OCI-LY1 (cell line): Measurements from ENCODE around the gene TPM1.

Source experiments
- H2AFZ ChIP-seq: fragments of 200-600 bp; sonication (generic), shearing (Covaris generic); 2 replicates; pipeline ENCODE4 v1.6.0; 2014; ENCODE audit warnings: antibody characterized with exemption, mild to moderate bottlenecking, low read length
- H3F3A ChIP-seq: fragments of 200-600 bp; sonication (generic), shearing (Covaris generic); 2 replicates; pipeline ENCODE4 v1.6.0; 2014; ENCODE audit warnings: mild to moderate bottlenecking, antibody characterized with exemption, low read length, moderate library complexity; ENCODE audit not compliant: insufficient read depth
- H3K27ac ChIP-seq: fragments of 200-600 bp; sonication (generic); 2 replicates; pipeline ENCODE4 v1.5.1; 2014; ENCODE audit warnings: low read length, mixed run types, mild to moderate bottlenecking, low read depth; ENCODE audit not compliant: poor library complexity, severe bottlenecking
- H3K27me3 ChIP-seq: fragments of 200-600 bp; sonication (generic); 2 replicates; pipeline ENCODE4 v1.6.0; 2014; ENCODE audit warnings: antibody characterized with exemption, mild to moderate bottlenecking, low read length, moderate library complexity; ENCODE audit not compliant: insufficient read depth
- H3K36me3 ChIP-seq: fragments of 200-600 bp; sonication (generic); 2 replicates; pipeline ENCODE4 v1.6.1; 2014; ENCODE audit warnings: mild to moderate bottlenecking, antibody characterized with exemption, low read length, moderate library complexity, mixed read lengths; ENCODE audit not compliant: insufficient read depth
- H3K4me1 ChIP-seq: fragments of 200-600 bp; sonication (generic); 2 replicates; pipeline ENCODE4 v1.5.1; 2014; ENCODE audit warnings: mild to moderate bottlenecking, low read length, moderate library complexity; ENCODE audit not compliant: insufficient read depth, severe bottlenecking
- H3K4me2 ChIP-seq: fragments of 200-600 bp; sonication (generic), shearing (Covaris generic); 2 replicates; pipeline ENCODE4 v1.6.1; 2014; ENCODE audit warnings: low read length
- H3K4me3 ChIP-seq: fragments of 200-600 bp; sonication (generic); 2 replicates; pipeline ENCODE4 v1.5.1; 2014; ENCODE audit warnings: low read length, low read depth, mild to moderate bottlenecking, mixed read lengths; ENCODE audit not compliant: poor library complexity, severe bottlenecking
- H3K79me2 ChIP-seq: fragments of 200-600 bp; shearing (Covaris generic); 2 replicates; pipeline ENCODE4 v1.6.1; 2016; ENCODE audit warnings: mixed run types, low read length, mixed read lengths; ENCODE audit not compliant: insufficient read depth
- H3K9ac ChIP-seq: fragments of 200-600 bp; sonication (generic), shearing (Covaris generic); 2 replicates; pipeline ENCODE4 v1.6.1; 2014; ENCODE audit warnings: mild to moderate bottlenecking, low read length, mixed read lengths
- H3K9me2 ChIP-seq: fragments of 200-600 bp; sonication (generic), shearing (Covaris generic); 2 replicates; pipeline ENCODE4 v1.6.1; 2014; ENCODE audit warnings: low read depth, mild to moderate bottlenecking, low read length, mixed read lengths
- H3K9me3 ChIP-seq: fragments of 200-600 bp; shearing (Covaris generic); 2 replicates; pipeline ENCODE4 v1.6.1; 2014; ENCODE audit warnings: low read length, mixed read lengths
- H4K20me1 ChIP-seq: fragments of 200-600 bp; sonication (generic), shearing (Covaris generic); 2 replicates; pipeline ENCODE4 v1.6.0; 2016; ENCODE audit warnings: mild to moderate bottlenecking, low read length; ENCODE audit not compliant: insufficient read depth
- EZH2 ChIP-seq: fragments of 200-600 bp; sonication (generic), shearing (Covaris generic); IDR thresholded peaks from 2 replicates; pipeline ENCODE4 v1.8.0; 2017; ENCODE audit warnings: borderline replicate concordance, mixed run types, mild to moderate bottlenecking, antibody characterized with exemption, low read length, moderate library complexity, mixed read lengths
- TF ChIP-seq, protein P1 (sequence below): fragments of 200-600 bp; sonication (generic), shearing (Covaris generic); IDR thresholded peaks from 2 replicates; pipeline ENCODE4 v1.5.1; 2017; ENCODE audit warnings: mild to moderate bottlenecking, antibody characterized with exemption, low read length, moderate library complexity, mixed read lengths

Gene TPM1

DNA sequence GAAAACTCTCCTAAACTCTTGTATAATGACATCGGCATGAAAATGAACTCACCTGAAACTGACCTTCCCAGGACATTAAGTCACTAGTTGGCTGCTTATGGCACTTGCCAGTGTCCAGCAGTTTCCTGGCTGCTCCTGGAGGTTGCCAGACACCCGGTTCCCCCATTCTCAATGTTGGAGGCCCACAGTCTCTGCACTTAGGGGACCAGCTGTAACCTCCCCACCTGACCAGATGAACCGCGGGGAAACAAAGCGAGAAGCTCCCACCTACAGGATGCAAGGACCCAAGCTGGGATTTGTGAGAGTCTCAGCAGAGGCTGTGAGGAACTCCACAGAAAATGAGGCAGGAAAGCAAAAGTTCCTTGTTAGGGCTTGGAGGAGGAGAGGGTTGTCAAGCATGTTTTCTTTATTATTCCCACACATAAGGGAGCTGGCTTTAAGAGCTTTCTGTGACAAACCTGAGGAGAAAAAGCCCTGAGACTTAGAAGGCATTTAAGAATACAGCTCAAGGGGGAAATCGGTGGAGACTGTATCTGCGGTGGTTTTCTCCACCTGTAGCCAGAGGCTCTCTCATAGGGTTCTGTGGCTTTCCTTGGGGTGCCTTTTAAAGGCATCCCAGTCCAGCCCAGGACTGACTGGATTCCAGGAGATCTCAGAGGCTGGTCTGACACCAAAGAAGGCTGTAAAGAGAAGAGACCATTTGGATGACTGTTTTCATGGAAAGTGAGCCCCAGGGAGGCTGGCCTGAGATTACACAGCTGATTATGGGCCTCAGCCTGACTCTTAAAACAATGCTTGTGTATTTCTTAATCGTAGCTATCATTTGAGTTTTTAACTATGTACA is 4.6 kb downstream of the TPM1 start:
- Histone ChIP-seq H3K27me3 (peaks cover 13% of the 10 kb centered on the region), H3K9ac (peak overlapping the region; percentile 64; the same call in 1 of the 2 replicates), H3K4me1 (peaks cover 11% of the 10 kb centered on the region), H3K4me2 (peak overlapping the region; percentile 78), H3F3A (no peaks in the 10 kb centered on the region), H4K20me1 (no peaks in the 10 kb centered on the region), H3K36me3 (no peaks in the 10 kb centered on the region), H3K4me3 (peak overlapping the region; percentile 82), H3K9me2 (no peaks in the 10 kb centered on the region), H3K79me2 (no peaks in the 10 kb centered on the region), H3K27ac (no peak overlapping the region), H3K9me3 (no peaks in the 10 kb centered on the region), H2AFZ (no peak overlapping the region; the same call in 1 of the 2 replicates)
- TF ChIP-seq EZH2, result no peak
- TF ChIP-seq, protein P1, sequence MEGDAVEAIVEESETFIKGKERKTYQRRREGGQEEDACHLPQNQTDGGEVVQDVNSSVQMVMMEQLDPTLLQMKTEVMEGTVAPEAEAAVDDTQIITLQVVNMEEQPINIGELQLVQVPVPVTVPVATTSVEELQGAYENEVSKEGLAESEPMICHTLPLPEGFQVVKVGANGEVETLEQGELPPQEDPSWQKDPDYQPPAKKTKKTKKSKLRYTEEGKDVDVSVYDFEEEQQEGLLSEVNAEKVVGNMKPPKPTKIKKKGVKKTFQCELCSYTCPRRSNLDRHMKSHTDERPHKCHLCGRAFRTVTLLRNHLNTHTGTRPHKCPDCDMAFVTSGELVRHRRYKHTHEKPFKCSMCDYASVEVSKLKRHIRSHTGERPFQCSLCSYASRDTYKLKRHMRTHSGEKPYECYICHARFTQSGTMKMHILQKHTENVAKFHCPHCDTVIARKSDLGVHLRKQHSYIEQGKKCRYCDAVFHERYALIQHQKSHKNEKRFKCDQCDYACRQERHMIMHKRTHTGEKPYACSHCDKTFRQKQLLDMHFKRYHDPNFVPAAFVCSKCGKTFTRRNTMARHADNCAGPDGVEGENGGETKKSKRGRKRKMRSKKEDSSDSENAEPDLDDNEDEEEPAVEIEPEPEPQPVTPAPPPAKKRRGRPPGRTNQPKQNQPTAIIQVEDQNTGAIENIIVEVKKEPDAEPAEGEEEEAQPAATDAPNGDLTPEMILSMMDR, result no peak

DNA sequence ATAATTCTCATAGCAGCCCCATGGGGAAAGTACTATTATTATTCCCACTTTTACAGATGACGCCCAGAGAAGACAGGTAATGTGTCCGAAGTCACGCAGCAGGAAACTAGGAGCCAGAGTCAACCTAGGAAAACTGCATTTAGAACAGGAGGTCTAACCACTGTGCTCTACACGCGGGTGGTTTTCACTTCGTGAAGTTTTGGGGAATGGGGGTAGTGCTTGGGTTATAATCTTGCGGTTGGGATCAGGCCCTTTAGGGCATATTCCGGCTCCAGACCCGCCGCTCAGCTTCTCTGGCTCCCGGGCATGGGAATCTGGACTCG is 5.2 kb downstream of the TPM1 start:
- peaks cover 11% of the 10 kb centered on the region for H3K4me1 ChIP-seq
- H4K20me1 ChIP-seq, result no peaks in the 10 kb centered on the region
- H3K36me3 ChIP-seq, result no peaks in the 10 kb centered on the region

DNA sequence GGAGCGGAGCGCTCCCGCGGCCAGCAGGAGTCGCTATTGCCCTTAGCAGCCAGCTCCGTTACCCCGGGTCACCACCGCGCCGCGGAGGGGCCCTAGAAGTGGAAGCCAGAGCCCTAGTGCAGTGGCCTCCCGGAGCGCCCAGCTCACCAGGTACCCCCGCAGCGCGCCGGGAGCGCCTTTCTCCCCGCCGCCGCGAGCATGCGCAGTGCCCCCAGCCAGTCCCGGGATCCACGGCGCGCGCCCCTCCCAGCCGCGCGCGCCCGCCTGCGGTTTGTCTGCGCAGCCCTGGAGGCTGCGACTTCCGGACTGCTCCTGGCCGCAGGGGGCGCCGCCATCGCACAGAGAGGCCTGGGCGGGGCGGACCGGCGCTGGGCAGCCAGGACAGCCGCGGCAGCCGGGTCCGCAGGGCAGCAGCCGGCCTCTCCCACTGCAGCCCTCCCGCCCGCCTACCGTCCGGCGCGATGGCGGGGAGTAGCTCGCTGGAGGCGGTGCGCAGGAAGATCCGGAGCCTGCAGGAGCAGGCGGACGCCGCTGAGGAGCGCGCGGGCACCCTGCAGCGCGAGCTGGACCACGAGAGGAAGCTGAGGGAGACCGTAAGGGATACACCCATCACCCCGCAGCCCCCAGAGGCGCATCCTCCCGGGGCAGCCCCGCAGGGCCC is 5.7 kb downstream of the TPM1 start:
- Histone ChIP-seq H2AFZ (peak overlapping the region; percentile 64; the same call in 1 of the 2 replicates), H4K20me1 (no peaks in the 10 kb centered on the region), H3K9me3 (no peaks in the 10 kb centered on the region), H3K36me3 (no peaks in the 10 kb centered on the region), H3K27me3 (peaks cover 13% of the 10 kb centered on the region), H3K79me2 (no peaks in the 10 kb centered on the region), H3F3A (no peaks in the 10 kb centered on the region), H3K9ac (peak overlapping the region; percentile 64), H3K4me1 (peaks cover 11% of the 10 kb centered on the region), H3K9me2 (no peaks in the 10 kb centered on the region), H3K4me2 (peak overlapping the region; percentile 78), H3K4me3 (peak overlapping the region; percentile 82), H3K27ac (no peak overlapping the region)
- TF ChIP-seq, protein P1, result peak; percentile 93
- TF ChIP-seq EZH2, result no peak

More for the DNA sequence above, 5.2 kb downstream of the TPM1 start:
- no peaks in the 10 kb centered on the region for H3K9me3 ChIP-seq
- H3K27ac ChIP-seq, result no peak overlapping the region
- H3K27me3 ChIP-seq, result peaks cover 13% of the 10 kb centered on the region
- H2AFZ ChIP-seq, result no peak overlapping the region; the same call in 1 of the 2 replicates
- TF ChIP-seq, protein P1, result no peak
- TF ChIP-seq EZH2, result no peak
- H3K9me2 ChIP-seq, result no peaks in the 10 kb centered on the region
- no peaks in the 10 kb centered on the region for H3K79me2 ChIP-seq
- H3K9ac ChIP-seq, result peak overlapping the region; percentile 64
- peak overlapping the region; percentile 78 for H3K4me2 ChIP-seq
- H3F3A ChIP-seq, result no peaks in the 10 kb centered on the region
- peak overlapping the region; percentile 82 for H3K4me3 ChIP-seq
